ENCODE results near the gene APBA2.

DNA sequence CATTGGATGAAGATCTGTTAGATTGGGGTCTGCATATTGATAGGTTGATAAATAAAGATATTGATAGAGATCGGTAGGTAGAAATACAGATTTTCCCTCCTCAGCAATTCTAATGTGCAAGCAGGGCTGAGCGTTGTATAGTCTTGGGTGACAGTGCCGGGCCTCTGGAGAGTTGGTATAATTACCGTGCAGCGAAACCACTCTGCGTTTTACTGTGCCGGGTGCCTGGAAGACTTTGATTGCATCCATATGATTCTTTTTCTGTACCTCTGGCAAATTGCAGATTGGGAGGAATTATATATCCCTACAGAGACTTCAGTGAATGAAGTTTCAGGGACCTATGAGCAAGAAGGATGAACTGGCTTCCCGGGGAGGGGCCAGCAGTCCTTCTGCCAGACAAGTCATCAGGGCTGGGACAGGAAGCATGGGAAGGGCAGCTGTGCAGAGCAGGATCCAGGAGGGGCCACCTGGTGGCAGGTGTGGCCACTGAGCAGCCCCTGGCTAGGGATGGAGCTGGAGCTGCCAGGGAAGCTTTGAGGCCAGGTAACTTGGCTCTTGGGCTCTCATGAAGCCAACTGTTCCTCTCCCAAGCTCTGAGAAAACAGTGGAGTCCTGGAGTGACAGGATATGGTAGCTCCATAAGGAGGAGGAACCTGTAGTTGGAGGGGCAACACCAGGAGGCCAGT lies 132.5 kb downstream of the APBA2 start:
- TF ChIP-seq, protein P1, sequence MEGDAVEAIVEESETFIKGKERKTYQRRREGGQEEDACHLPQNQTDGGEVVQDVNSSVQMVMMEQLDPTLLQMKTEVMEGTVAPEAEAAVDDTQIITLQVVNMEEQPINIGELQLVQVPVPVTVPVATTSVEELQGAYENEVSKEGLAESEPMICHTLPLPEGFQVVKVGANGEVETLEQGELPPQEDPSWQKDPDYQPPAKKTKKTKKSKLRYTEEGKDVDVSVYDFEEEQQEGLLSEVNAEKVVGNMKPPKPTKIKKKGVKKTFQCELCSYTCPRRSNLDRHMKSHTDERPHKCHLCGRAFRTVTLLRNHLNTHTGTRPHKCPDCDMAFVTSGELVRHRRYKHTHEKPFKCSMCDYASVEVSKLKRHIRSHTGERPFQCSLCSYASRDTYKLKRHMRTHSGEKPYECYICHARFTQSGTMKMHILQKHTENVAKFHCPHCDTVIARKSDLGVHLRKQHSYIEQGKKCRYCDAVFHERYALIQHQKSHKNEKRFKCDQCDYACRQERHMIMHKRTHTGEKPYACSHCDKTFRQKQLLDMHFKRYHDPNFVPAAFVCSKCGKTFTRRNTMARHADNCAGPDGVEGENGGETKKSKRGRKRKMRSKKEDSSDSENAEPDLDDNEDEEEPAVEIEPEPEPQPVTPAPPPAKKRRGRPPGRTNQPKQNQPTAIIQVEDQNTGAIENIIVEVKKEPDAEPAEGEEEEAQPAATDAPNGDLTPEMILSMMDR (IDR thresholded peaks at IDR 0.05): no peak
- no peak for TF ChIP-seq POLR2A (IDR thresholded peaks at IDR 0.05)

All from heart left ventricle (tissue), 13 donors.